Measurements from ENCODE around the gene TCERG1.

- TF ChIP-seq CTCF (IDR thresholded peaks at IDR 0.05) = no peak
- TF ChIP-seq EZH2 (IDR thresholded peaks at IDR 0.05; ENCODE audit: borderline replicate concordance, insufficient read depth, low read depth, low read length, poor library complexity, severe bottlenecking) = no peak
These were observed 106.3 kb downstream of the TCERG1 start for GRCh38 chr5:146553446-146553845.
